Measurements from ENCODE around the gene PRR30.

Gene PRR30

DNA sequence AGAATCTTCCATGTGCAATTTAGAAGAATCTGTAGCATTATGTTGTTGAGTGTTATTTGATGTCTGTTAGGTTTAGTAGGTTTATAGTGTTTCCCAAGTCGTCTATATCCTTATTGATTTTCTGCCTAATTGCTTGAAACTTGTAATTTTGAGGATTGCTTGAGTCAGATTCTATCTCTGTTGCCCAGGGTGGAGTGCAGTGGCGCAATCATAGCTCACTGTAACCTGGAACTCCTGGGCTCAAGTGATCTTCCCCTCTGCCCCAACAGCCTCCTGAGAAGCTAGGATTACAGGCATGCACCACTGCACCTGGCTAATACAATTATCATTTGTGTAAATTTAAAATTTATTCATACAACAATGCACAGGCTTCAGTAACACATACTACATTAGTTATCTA is 6.5 kb upstream of the PRR30 start:
- Mint-ChIP-seq H3K9me3 (ENCODE audit: low read depth) (peaks cover 4% of the 10 kb centered on the region), H3K36me3 (no peaks in the 10 kb centered on the region), H3K27ac (no peak overlapping the region), H3K4me1 (ENCODE audit: low read depth) (no peaks in the 10 kb centered on the region), H3K4me3 (no peak overlapping the region), H3K27me3 (peaks cover 3% of the 10 kb centered on the region)

DNA sequence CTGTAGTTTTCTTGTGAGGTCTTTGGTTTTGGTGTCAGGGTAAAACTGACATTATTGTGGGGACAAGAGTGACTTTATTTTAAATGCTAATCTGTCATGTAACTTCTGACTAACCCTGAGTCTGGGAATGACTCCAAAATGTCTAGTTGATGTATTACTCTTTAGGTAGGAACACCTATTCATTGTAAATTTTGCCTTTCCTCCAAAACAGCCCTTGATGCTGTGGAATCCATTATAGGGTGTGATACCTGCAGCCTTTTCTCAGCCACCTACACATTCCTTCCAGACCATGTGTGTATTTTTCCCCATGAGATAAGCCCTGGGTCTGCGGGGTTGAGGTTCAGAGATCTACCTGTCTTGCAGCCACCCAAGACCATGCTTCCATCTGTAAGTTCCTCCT is 4.1 kb upstream of the PRR30 start:
- Mint-ChIP-seq H3K27ac (no peak overlapping the region), H3K4me3 (no peak overlapping the region), H3K36me3 (no peaks in the 10 kb centered on the region), H3K27me3 (peaks cover 2% of the 10 kb centered on the region), H3K9me3 (ENCODE audit: low read depth) (peaks cover 4% of the 10 kb centered on the region), H3K4me1 (ENCODE audit: low read depth) (no peaks in the 10 kb centered on the region)

- Mint-ChIP-seq H3K4me1 (ENCODE audit: low read depth) (peaks cover 13% of the 10 kb centered on the region), H3K27me3 (peaks cover 1% of the 10 kb centered on the region), H3K36me3 (no peaks in the 10 kb centered on the region), H3K4me3 (no peak overlapping the region), H3K27ac (no peak overlapping the region), H3K9me3 (ENCODE audit: low read depth) (peaks cover 3% of the 10 kb centered on the region)
Observed at GRCh38 chr2:27138111-27138510, 1.1 kb downstream of the PRR30 start.

- peaks cover 20% of the 10 kb centered on the region for H3K4me1 Mint-ChIP-seq (ENCODE audit: low read depth)
- no peak overlapping the region for H3K4me3 Mint-ChIP-seq
- H3K27me3 Mint-ChIP-seq: peaks cover 1% of the 10 kb centered on the region
- no peak overlapping the region for H3K27ac Mint-ChIP-seq
- H3K36me3 Mint-ChIP-seq: no peaks in the 10 kb centered on the region
- H3K9me3 Mint-ChIP-seq (ENCODE audit: low read depth): no peaks in the 10 kb centered on the region
Observed at GRCh38 chr2:27137322-27137935, 1.8 kb downstream of the PRR30 start.

DNA sequence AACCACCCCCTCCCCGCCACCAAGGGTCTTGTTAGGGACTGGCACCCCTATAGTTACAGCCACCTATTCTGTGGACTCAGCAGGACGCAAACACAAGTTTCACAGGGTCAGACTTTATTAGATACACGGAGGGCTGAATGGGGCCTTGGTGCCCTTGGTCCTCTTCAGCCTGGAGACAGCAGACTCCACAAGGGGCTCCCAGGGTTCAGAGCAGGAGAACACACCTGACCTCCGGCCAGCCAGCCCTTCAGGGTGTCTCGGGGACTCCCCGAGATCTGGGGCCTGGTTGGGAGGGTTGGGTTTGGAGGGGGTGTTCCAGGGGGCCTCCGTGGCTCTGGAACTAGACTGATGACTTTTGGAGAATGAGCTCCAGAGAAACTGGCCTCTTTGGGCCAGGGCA is 2.5 kb downstream of the PRR30 start:
- Mint-ChIP-seq H3K27me3 (no peaks in the 10 kb centered on the region), H3K9me3 (ENCODE audit: low read depth) (no peaks in the 10 kb centered on the region), H3K4me3 (no peak overlapping the region), H3K27ac (no peak overlapping the region), H3K36me3 (no peaks in the 10 kb centered on the region), H3K4me1 (ENCODE audit: low read depth) (peaks cover 20% of the 10 kb centered on the region)

- H3K36me3 Mint-ChIP-seq: no peaks in the 10 kb centered on the region
- peak overlapping the region; percentile 79 for H3K27ac Mint-ChIP-seq
- H3K9me3 Mint-ChIP-seq (ENCODE audit: low read depth): no peaks in the 10 kb centered on the region
- H3K27me3 Mint-ChIP-seq: no peaks in the 10 kb centered on the region
- H3K4me3 Mint-ChIP-seq: peak overlapping the region; percentile 93
- H3K4me1 Mint-ChIP-seq (ENCODE audit: low read depth): peaks cover 23% of the 10 kb centered on the region
Observed at GRCh38 chr2:27135478-27135955, 3.7 kb downstream of the PRR30 start.

DNA sequence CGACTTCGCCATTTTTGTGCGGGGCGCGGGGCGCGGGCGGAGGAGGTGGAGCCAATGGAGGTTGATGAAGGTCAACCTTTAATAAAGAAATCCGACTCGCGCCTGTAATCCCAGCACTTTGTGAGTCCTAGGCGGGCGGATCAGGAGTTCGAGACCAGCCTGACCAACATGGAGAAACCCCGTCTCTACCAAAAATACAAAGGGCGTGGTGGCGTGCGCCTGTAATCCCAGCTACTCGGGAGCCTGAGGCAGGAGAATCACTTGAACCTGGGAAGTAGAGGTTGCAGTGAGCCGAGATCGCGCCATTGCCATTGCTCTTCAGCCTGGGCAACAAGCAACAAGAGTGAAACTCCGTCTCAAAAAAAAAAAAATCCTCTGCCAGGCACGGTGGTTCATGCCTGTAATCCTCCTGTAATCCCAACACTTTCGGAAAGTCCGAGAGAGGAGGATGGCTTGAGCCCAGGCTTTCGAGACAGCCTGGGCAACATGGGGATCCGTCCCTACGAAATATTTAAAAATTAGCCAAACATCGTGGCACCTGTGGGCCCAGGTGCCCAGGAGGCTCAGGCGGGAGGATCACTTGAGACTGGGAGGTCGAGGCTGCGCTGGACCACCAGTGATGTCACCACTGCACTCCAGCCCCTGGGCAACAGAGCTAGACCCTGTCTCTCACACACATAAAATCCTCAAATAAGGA is 4.3 kb downstream of the PRR30 start:
- H3K36me3 Mint-ChIP-seq: no peaks in the 10 kb centered on the region
- peak overlapping the region; percentile 96 for H3K27ac Mint-ChIP-seq
- H3K4me3 Mint-ChIP-seq: peak overlapping the region; percentile 93

DNA sequence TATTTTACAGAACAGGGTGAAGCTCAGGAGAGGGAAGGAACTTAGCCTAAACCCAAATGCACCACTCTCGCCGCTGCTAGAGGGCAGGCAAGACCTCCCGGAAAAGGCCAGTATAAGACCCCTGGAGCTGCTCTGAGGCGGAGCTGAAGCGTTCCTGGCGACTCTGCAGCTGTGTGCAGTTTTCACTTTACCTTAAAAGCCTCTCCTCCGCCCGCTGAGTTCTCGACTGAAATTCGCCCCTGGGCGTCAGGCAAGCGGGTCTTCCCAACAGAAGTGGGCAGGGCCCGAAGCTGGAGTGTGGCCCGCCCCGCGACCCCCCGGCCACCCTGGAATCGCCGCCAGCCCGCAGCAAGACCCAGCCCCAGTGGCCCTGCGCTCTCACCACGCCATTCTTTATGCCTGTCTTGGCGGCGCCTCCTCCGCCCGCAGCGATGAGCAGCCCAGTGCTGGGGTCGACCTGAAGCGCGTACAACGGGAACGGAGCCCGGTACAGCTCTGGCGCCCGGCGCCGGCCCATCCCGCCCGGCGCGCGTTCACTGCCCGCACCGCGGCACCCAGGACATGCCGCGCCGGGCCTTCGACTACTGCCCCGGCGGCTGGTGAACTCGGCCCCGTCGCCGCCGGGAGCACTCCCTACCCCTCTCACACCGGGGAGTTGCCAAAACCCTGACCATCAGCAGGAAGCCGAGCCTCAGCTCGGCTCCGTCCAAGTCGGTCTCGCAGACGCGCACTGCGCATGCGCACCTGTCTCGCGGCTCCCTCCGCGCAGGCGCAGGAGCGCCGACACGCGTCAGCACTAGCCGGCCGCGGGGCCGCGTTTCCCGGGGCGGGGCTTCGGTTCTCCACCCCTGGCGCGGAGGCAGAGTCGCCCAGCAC is 5.1 kb downstream of the PRR30 start, which contains the start of gene PREB:
Gene PREB (minus strand): TSS at position 732 of the 876 bp plus-strand sequence. CDS start 215 bp downstream, at position 517.
- no peaks in the 10 kb centered on the region for H3K9me3 Mint-ChIP-seq (ENCODE audit: low read depth)
- H3K27ac Mint-ChIP-seq: peak within 1 kb of the TSS; percentile 96
- H3K4me3 Mint-ChIP-seq: peak within 1 kb of the TSS; percentile 95
- peaks cover 23% of the 10 kb centered on the region for H3K4me1 Mint-ChIP-seq (ENCODE audit: low read depth)
- H3K36me3 Mint-ChIP-seq: no peaks in the 10 kb centered on the region
- H3K27me3 Mint-ChIP-seq: no peaks in the 10 kb centered on the region

More for the DNA sequence above, 4.3 kb downstream of the PRR30 start:
- H3K4me1 Mint-ChIP-seq (ENCODE audit: low read depth): peaks cover 23% of the 10 kb centered on the region
- no peaks in the 10 kb centered on the region for H3K27me3 Mint-ChIP-seq
- no peaks in the 10 kb centered on the region for H3K9me3 Mint-ChIP-seq (ENCODE audit: low read depth)

DNA sequence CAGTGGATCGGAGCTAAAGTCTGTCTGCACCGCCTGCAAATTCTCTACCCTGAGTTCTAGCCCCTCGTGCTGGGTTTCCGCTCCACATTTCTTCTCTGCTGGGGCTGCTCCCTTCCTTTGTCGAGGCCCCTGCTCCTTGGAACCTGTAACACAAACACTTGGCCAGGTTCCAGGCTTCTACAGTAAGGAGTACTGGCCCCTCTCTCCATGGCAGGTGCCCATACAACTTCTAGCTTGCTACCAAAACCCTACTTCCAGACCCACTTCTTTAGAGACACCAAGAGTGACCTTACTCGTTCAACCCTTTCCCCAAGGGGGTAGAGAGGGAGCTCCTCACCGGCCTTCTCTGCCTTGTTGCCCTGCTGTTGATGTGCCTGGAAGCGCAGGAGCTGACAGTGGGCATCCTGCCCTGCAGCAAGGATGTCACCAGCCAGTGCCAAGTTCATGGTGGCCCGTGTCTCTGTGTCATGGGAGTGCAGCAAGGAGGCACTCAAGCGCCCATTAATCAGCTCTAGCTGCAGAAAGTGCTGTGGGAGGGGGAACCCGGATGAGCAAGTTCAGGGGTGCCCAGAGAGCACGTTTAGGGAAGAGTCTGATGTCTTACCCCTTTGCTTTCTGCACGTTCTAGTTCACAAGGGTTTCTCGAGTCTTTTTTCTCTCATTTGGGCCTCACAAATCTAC is 5.9 kb downstream of the PRR30 start:
- H3K4me1 Mint-ChIP-seq (ENCODE audit: low read depth): peaks cover 23% of the 10 kb centered on the region

DNA sequence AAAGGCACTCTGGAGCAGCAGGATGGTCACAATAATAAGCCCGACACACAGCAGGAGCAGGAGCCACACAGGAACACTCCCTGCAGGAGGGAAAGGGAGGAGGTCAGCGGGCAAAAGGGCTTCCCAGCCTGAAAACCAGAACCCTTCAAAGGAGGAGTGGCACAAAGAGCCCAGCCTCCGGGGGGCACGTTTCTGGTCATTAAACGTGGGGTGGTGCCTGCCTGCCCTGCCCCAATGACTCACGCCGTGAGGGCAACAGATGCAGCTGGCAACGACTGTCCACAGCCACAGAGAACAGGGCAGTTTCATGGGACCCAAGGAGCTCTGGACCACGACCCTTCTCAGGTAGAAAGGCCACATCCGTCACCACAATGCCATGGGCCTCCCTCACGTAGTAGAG is 7.8 kb downstream of the PRR30 start:
- Mint-ChIP-seq H3K27me3 (no peaks in the 10 kb centered on the region), H3K4me3 (peak overlapping the region; percentile 13), H3K9me3 (ENCODE audit: low read depth) (no peaks in the 10 kb centered on the region), H3K27ac (peak overlapping the region; percentile 54), H3K36me3 (no peaks in the 10 kb centered on the region), H3K4me1 (ENCODE audit: low read depth) (peaks cover 23% of the 10 kb centered on the region)

More for the DNA sequence above, 5.9 kb downstream of the PRR30 start:
- Mint-ChIP-seq H3K36me3 (no peaks in the 10 kb centered on the region), H3K4me3 (peak overlapping the region; percentile 95), H3K9me3 (ENCODE audit: low read depth) (no peaks in the 10 kb centered on the region), H3K27ac (peak overlapping the region; percentile 83), H3K27me3 (no peaks in the 10 kb centered on the region)

DNA sequence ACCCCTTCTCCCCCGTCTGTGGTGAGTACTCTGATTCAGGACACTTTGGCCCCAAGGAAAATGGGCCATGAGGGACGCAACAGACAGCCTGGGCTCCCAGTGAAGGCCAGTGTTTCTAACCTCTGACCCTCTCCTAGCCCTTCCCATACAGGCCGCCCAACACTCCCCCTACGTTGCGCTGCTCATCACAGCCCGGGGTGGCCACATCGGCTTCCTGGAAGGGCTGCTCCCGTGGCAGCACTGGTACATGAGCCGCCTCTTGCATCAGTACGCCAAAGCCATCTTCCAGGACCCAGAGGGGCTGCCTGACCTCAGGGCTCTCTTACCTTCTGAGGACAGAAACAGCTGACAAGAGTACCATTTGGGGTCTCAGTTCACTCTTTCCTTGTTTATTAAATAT is 8.8 kb downstream of the PRR30 start:
- peaks cover 23% of the 10 kb centered on the region for H3K4me1 Mint-ChIP-seq (ENCODE audit: low read depth)
- no peaks in the 10 kb centered on the region for H3K9me3 Mint-ChIP-seq (ENCODE audit: low read depth)
- H3K27me3 Mint-ChIP-seq: no peaks in the 10 kb centered on the region
- H3K36me3 Mint-ChIP-seq: no peaks in the 10 kb centered on the region
- no peak overlapping the region for H3K4me3 Mint-ChIP-seq
- no peak overlapping the region for H3K27ac Mint-ChIP-seq

- Mint-ChIP-seq H3K27me3 (no peaks in the 10 kb centered on the region), H3K27ac (no peak overlapping the region), H3K9me3 (ENCODE audit: low read depth) (no peaks in the 10 kb centered on the region), H3K36me3 (no peaks in the 10 kb centered on the region), H3K4me3 (no peak overlapping the region), H3K4me1 (ENCODE audit: low read depth) (peaks cover 20% of the 10 kb centered on the region)
Observed at GRCh38 chr2:27128668-27129571, 10.3 kb downstream of the PRR30 start.

DNA sequence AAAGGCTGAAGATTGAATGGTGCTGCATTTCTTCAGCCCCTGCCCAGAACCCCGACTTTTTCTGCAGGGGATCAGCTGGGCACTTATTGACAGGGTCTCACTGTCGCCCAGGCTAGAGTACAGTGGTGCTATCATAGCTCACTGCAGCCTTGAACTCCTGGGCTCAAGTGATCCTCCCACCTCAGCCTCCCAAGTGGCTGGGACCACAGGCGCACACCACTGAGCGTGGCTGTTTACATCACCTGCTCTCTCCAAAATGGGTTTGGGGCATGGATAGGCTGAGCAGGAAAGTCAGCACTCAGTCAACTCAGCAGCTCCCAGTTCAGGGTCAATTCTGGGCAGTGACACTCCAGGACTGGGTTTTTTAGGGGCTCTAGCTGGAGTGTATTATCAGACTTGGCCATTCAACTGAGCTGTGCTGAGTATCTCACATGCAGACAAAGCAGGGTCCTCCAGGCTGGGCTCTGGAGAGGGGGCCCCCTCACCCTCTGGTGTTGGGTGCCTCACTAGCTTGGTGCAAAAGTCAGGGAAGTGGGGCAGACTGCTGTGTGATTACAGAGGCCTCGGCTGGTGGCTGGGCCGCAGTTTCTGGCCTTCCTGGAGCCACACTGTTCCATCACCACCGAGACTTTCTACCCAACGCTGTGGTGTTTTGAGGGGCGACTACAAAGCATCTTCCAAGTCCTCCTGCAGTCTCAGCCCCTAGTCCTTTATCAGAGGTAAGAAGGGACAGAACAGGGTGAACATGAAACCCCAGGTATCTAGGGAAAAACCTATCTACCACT is 11.1 kb downstream of the PRR30 start:
- no peak overlapping the region for H3K4me3 Mint-ChIP-seq
- no peaks in the 10 kb centered on the region for H3K27me3 Mint-ChIP-seq
- H3K9me3 Mint-ChIP-seq (ENCODE audit: low read depth): no peaks in the 10 kb centered on the region
- H3K36me3 Mint-ChIP-seq: no peaks in the 10 kb centered on the region
- peaks cover 16% of the 10 kb centered on the region for H3K4me1 Mint-ChIP-seq (ENCODE audit: low read depth)
- no peak overlapping the region for H3K27ac Mint-ChIP-seq

Data from activated naive CD8-positive, alpha-beta T cell (primary cell).